ENCODE data around the gene PREPL.
A peak's percentile ranks its signal among the peaks of the same experiment; 100 is the strongest.

Gene PREPL

DNA sequence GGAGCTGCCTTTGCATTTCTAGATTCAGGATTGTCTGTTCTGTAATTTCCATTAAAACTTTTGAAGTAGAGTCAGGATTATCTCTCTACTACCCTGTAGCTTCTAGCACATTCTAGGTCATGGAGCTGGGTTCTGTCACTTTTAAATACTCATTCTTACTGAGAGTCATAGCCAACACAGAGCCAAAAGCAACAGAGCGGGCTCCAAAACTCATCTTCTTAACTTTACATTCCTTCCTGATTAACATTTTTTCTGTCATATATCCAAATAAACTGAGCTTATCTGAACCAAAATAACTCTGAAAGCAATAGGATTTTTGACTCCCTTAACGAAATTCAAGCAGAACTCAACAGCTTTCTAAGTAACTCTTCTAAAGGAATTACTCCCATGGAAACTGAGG is 12.9 kb downstream of the PREPL start:
- no peak overlapping the region for H3K27ac ChIP-seq
- TF ChIP-seq, protein P1, sequence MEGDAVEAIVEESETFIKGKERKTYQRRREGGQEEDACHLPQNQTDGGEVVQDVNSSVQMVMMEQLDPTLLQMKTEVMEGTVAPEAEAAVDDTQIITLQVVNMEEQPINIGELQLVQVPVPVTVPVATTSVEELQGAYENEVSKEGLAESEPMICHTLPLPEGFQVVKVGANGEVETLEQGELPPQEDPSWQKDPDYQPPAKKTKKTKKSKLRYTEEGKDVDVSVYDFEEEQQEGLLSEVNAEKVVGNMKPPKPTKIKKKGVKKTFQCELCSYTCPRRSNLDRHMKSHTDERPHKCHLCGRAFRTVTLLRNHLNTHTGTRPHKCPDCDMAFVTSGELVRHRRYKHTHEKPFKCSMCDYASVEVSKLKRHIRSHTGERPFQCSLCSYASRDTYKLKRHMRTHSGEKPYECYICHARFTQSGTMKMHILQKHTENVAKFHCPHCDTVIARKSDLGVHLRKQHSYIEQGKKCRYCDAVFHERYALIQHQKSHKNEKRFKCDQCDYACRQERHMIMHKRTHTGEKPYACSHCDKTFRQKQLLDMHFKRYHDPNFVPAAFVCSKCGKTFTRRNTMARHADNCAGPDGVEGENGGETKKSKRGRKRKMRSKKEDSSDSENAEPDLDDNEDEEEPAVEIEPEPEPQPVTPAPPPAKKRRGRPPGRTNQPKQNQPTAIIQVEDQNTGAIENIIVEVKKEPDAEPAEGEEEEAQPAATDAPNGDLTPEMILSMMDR (conservative IDR thresholded peaks at IDR 0.05) = no peak

DNA sequence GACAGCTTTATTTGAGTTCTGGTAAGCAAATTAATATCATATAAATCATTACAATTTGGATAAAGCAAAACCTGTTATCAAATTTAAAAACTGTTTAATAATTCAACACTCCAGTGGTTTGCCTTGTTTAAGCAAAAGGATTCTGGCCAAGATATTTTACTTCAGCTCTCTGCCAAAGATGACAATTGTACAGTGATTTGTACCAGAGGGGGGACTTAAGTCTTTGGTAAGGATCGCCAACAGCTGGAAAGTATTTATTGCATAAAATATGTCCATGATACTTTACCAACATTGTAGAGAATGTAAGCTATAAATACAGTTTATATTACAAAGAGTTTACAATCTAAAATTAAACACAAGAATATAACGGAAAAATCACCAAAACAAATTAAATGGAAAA is 13.8 kb downstream of the PREPL start:
- no peak overlapping the region for H3K27ac ChIP-seq

DNA sequence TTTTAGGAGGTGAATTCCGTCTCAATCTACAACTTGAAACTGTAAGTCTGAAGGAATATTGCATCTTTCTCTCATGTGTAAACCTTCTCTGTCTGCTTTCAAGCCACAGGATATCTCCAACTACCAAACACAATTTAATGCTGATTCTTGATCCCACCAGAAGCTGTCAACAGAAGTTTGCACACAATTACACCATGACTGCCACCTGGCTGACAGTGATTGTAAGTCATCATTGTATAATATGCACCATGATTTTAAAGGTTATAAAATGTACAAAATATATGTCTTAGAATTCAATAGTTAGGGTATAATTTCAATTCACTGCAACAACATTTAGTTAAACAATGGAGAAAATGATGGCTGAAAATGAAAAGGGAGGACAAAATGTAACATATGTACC is 18.4 kb downstream of the PREPL start:
- peak overlapping the region; percentile 39 for H3K27ac ChIP-seq

More for the DNA sequence above, 13.8 kb downstream of the PREPL start:
- TF ChIP-seq, protein P1 (conservative IDR thresholded peaks at IDR 0.05) = no peak

DNA sequence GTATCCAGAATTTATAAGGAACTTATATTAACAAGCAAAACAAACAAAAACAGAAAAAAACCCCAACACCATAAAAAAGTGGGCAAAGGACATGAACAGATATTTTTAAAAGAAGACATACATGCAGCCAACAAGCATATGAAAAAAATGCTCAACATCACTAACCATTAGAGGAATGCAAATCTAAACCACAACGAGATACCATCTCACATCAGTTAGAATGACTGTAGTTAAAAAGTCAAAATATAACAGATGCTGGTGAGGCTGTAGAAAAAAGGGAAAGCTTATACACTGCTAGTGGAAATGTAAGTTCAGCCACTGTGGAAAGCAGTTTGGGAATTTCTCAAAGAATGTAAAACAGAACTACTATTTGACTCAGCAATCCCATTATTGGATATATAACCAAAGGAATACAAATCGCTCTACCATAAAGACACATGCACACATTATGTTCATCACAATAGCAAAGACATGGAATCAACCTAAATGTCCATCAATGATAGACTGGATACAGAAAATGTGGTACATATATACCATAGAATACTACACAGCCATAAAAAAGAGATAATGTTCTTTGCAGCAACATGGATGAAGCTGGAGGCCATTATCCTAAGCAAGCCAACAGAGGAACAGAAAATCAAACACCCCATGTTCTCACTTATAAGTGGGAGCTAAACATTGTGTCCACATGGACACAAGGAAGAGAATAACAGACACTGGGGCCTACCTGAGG is 25.3 kb downstream of the PREPL start:
- H3K27ac ChIP-seq = no peak overlapping the region
- TF ChIP-seq, protein P1 (conservative IDR thresholded peaks at IDR 0.05) = no peak

More for the DNA sequence above, 18.4 kb downstream of the PREPL start:
- TF ChIP-seq, protein P1 (conservative IDR thresholded peaks at IDR 0.05) = peak; percentile 80

DNA sequence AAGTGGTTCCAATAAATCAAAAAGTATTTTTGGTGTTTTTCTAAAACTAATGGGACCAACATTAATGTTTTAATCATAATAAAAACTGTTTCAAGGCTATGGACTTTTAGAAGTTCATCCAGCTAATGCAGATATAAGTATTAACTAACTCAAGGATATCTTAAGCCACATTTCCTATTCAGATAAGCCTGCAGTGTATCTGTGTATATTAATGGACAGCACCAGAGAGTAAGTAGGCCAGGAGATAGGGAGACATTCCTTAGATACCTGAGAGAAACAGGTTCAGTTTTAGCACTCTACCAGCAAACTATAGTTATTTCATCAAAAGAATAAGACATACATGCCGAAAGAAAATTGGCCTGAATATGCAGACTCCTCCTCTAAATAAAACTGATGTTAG is 27.3 kb downstream of the PREPL start:
- TF ChIP-seq, protein P1 (conservative IDR thresholded peaks at IDR 0.05) = no peak
- H3K27ac ChIP-seq = no peak overlapping the region

DNA sequence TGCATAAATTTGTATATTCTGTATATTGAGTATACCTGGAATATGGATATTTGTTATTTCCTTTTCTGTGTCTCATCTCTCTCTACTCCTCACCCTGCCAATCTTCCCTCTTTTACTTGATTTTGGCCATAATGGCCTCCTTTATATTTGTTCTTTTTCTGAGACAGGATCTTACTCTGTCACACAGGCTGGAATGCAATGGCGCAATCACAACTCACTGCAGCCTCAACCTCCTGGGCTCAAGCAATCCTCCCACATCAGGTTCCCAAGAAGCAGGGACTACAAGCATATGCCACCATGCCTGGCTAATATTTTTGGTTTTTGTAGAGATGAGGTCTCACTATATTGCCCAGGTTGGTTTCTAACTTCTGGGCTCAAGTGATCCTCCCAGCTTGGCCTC is 30.5 kb downstream of the PREPL start:
- TF ChIP-seq, protein P1 (conservative IDR thresholded peaks at IDR 0.05) = no peak
- no peak overlapping the region for H3K27ac ChIP-seq

DNA sequence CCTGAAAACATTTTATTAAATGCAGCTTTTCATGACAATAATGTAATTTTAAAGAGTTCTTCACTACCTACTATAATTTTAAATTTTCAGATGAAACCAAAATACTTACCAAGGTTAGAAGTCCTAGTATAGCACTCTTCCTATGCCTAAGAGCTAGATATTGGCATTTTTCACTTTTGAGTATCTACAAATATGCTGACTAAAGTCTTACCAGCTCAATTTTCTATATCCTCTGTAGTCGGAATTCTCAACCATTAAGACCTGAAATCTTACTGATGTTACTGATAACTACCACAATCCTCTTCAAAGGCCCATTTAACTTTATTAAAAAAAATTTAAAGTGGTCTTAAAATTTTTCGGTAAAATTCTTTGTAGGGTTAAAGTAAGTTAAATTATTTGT is 32.0 kb downstream of the PREPL start:
- H3K27ac ChIP-seq = no peak overlapping the region
- TF ChIP-seq, protein P1 (conservative IDR thresholded peaks at IDR 0.05) = no peak

Data from VCaP (cell line).